ENCODE measurements around the gene SIK3. TPM values are rescaled to one million over a fixed set of nuclear protein-coding genes. Genes with fewer than 3 reads are reported as not detected.

Gene SIK3
- polyA plus RNA-seq, 1 of the 3 experiments (the other 2 are of a cell fraction) = 5.1 TPM

- Histone ChIP-seq H2AFZ (ENCODE audit: low read depth) (no peak overlapping the region), H3K4me1 (ENCODE audit: control insufficient read depth in 1 of 2, insufficient read depth in 2 of 2, low read depth in 1 of 2, low read length in 1 of 2) (peaks cover 0 to 27% of the 10 kb centered on the region in 2 experiments; a peak in 1 of 4 replicates), H3K4me3 (ENCODE audit: low read depth in 2 of 2, low read length in 1 of 2) (no peak overlapping the region), H3K9me2 (no peaks in the 10 kb centered on the region), H3K9me3 (no peaks in the 10 kb centered on the region), H3K9ac (no peak overlapping the region), H3K27me3 (ENCODE audit: insufficient read depth) (no peaks in the 10 kb centered on the region), H4K20me1 (ENCODE audit: insufficient read depth) (no peaks in the 10 kb centered on the region), H3K27ac (ENCODE audit: low read depth in 2 of 2, low read length in 1 of 2) (no peak overlapping the region), H3K36me3 (replicated peaks in 1 of 2; ENCODE audit: control insufficient read depth in 1 of 2, insufficient read depth in 2 of 2, low read length in 1 of 2) (no peaks in the 10 kb centered on the region), H3K79me2 (ENCODE audit: insufficient read depth) (no peaks in the 10 kb centered on the region), H3F3A (replicated peaks; ENCODE audit: insufficient read depth) (no peaks in the 10 kb centered on the region), H3K4me2 (no peak overlapping the region)
- TF ChIP-seq RAD21 (IDR thresholded peaks at IDR 0.05; ENCODE audit: low read length) (no peak), CHD2 (IDR thresholded peaks at IDR 0.05; ENCODE audit: low read length, partially characterized antibody) (no peak), YY1 (IDR thresholded peaks at IDR 0.05; ENCODE audit: low read depth) (no peak), GATA2 (CRISPR knock-in tag; IDR thresholded peaks at IDR 0.05) (no peak), MXI1 (IDR thresholded peaks at IDR 0.05; ENCODE audit: low read depth, low read length) (no peak), MEF2A (IDR thresholded peaks at IDR 0.05; ENCODE audit: borderline replicate concordance, low read depth) (no peak), TCF12 (IDR thresholded peaks at IDR 0.05) (no peak), SMC3 (IDR thresholded peaks at IDR 0.05; ENCODE audit: low read depth, low read length) (no peak)
- TF ChIP-seq, protein P1, sequence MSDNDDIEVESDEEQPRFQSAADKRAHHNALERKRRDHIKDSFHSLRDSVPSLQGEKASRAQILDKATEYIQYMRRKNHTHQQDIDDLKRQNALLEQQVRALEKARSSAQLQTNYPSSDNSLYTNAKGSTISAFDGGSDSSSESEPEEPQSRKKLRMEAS (IDR thresholded peaks at IDR 0.05; ENCODE audit: low read depth) = no peak
- ChIA-PET CTCF (interaction anchor here (1.4 kb wide), 1 partner anchor 41 kb away, joined by 3 read pairs; the partner anchor contains the start of gene APOA5), POLR2A (no interaction called here)
- DNase-seq = no peak
- 88% methylated on average over 2 of the region's 7 CpGs for WGBS (ENCODE audit: low lambda C conversion rate)
Measured at GRCh38 chr11:116831790-116832349, 266.4 kb downstream of the SIK3 start.

DNA sequence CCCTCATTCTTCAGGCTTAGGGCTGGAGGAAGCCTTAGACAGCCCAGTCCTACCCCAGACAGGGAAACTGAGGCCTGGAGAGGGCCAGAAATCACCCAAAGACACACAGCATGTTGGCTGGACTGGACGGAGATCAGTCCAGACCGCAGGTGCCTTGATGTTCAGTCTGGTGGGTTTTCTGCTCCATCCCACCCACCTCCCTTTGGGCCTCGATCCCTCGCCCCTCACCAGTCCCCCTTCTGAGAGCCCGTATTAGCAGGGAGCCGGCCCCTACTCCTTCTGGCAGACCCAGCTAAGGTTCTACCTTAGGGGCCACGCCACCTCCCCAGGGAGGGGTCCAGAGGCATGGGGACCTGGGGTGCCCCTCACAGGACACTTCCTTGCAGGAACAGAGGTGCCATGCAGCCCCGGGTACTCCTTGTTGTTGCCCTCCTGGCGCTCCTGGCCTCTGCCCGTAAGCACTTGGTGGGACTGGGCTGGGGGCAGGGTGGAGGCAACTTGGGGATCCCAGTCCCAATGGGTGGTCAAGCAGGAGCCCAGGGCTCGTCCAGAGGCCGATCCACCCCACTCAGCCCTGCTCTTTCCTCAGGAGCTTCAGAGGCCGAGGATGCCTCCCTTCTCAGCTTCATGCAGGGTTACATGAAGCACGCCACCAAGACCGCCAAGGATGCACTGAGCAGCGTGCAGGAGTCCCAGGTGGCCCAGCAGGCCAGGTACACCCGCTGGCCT lies 267.9 kb downstream of the SIK3 start:
- no peak for DNase-seq
- CTCF ChIA-PET = interaction anchor here (1.0 to 1.9 kb wide), 2 partner anchors 39 to 276 kb away, joined by 5 to 7 read pairs; partner anchors contain the start of gene APOA5

More for the DNA sequence above, 267.9 kb downstream of the SIK3 start:
- H2AFZ ChIP-seq (ENCODE audit: low read depth) = no peak overlapping the region
- H3K9ac ChIP-seq = no peak overlapping the region
- H3K27ac ChIP-seq (ENCODE audit: low read depth in 2 of 2, low read length in 1 of 2) = no peak overlapping the region
- no peaks in the 10 kb centered on the region for H3K9me2 ChIP-seq
- H3K9me3 ChIP-seq = no peaks in the 10 kb centered on the region
- POLR2A ChIA-PET = no interaction called here
- H4K20me1 ChIP-seq (ENCODE audit: insufficient read depth) = no peaks in the 10 kb centered on the region
- H3K4me1 ChIP-seq (ENCODE audit: control insufficient read depth in 1 of 2, insufficient read depth in 2 of 2, low read depth in 1 of 2, low read length in 1 of 2) = peaks cover 0 to 30% of the 10 kb centered on the region in 2 experiments; a peak in 1 of 4 replicates
- no peak for TF ChIP-seq EZH2phosphoT487 (IDR thresholded peaks at IDR 0.05; ENCODE audit: borderline replicate concordance, low read depth)
- no peak for TF ChIP-seq MEF2A (IDR thresholded peaks at IDR 0.05; ENCODE audit: borderline replicate concordance, low read depth)
- no peak for TF ChIP-seq TCF12 (IDR thresholded peaks at IDR 0.05)
- no peak for TF ChIP-seq SIN3A (IDR thresholded peaks at IDR 0.05; ENCODE audit: borderline replicate concordance, low read depth, low read length)
- no peak for TF ChIP-seq CTCF (IDR thresholded peaks at IDR 0.05)
- 85% methylated on average over 7 of the region's 17 CpGs for WGBS (ENCODE audit: low lambda C conversion rate)
- no peak overlapping the region for H3K4me3 ChIP-seq (ENCODE audit: low read depth in 2 of 2, low read length in 1 of 2)
- H3F3A ChIP-seq (replicated peaks; ENCODE audit: insufficient read depth) = no peaks in the 10 kb centered on the region
- no peaks in the 10 kb centered on the region for H3K36me3 ChIP-seq (replicated peaks in 1 of 2; ENCODE audit: control insufficient read depth in 1 of 2, insufficient read depth in 2 of 2, low read length in 1 of 2)
- H3K4me2 ChIP-seq = no peak overlapping the region
- no peaks in the 10 kb centered on the region for H3K27me3 ChIP-seq (ENCODE audit: insufficient read depth)
- H3K79me2 ChIP-seq (ENCODE audit: insufficient read depth) = no peaks in the 10 kb centered on the region
